Hematopoietic multipotent progenitor cell treated with erythropoietin and hydrocortisone succinate and interleukin-3 and kit ligand, for 4 days (in vitro differentiated cells): ENCODE measurements around the gene KMT2C.
"Not testable (repeated sequence)": the region's sequence is repeated elsewhere in the genome, so short reads cannot be mapped to it uniquely, and the experiment has no call there.

Experiments used
- DNase-seq: peaks from one replicate; pipeline ENCODE4 v3.0.0-alpha.2; 2015

The KMT2C gene

DNA sequence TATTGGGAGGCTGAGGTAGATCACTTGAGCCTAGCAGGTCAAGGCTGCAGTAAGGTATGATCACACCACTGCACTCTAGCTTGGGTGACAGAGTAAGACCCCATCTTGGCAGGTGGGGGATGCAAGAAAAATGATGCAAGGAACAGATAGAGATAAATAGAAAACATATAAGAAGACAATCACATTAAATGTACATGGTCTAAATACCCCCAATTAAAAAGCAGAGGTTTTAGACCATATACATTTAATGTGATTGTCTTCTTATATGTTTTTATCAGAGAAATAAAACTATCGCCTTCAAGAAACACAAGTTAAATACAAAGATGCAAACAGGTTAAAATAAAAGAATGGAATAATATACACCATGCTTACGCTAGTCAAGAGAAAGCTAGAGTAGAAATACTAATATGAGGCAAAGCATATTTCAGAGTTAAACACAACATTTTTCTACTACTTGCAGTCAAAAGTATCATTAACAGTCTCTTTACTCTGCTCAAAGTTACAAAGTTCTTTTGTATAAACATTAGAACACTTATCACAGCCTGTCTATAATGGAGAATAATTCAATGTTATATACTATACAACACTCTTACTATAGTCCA lies 136.2 kb downstream of the KMT2C start:
- not testable (repeated sequence) for DNase-seq

DNA sequence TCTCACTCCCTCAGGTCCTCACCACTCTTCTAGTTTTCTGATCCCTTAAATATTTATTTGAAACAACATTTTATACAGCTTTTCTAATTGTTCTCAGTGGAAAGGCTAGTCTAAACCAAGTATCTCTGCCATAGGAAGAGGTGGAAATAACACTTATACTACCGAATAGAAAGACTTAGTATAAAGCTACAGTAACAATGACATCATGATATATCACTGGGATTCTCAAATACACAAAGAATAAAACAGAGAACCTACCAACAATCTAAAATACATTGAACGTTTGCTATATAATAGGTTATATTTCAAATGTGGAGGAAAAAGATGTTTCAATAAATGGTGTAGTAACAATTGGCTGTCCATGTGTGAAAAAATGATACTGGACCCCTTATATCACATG lies 142.9 kb downstream of the KMT2C start:
- no peak for DNase-seq

DNA sequence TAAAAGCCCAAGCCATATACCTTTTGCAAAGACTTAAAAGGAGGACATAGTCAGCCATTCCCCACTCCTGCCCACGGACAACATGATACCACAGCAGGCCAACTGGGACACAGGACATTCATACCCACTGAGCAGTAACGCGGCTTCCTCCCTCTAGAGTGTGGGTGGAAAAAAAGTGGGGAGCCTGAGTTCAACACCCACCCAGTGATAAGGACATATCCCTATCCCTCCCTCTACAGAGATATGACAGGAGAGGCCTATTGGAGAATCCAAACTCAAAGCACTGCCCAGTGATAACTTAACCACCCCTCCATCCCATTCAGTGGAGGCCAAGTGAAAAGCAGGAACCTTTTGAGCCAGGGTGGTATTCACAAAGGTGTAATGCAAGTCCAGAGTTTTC lies 148.8 kb downstream of the KMT2C start:
- DNase-seq: not testable (repeated sequence)

DNA sequence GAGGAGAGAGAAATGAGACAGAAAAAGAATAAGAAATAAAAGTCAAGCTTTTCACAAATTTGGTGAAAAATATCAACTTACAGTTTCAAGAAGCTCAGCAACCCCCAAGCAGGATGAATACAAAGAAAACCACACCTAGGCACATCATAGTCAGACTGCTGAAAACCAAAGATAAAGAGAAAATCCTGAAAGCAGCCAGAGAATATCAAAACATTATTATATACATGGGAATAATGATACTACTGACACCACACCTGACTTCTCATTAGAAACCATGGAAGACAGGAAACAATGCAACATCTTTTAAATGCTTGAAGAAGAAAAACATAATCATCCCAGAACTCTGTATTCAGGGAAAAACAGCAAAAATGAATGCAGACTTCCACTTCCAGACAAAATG lies 149.6 kb downstream of the KMT2C start:
- not testable (repeated sequence) for DNase-seq

DNA sequence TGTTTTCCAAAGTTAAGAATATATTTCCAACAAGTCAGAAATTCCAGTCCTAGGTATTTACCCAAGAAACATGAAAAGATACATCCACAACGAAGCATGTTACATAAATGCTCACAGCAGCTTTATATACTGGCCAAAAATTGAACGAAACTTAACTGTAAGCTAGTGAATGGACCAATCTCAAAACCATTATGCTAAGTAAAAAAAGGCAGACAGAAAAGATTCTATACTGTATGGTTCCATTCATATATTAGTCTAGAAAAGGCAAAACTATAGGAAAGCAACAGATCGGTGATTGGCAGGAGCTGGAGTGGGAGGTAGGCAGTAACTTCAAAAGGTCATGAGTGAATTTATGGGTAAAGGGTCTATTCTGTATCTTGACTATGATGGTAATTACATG lies 150.8 kb downstream of the KMT2C start:
- DNase-seq: not testable (repeated sequence)

DNA sequence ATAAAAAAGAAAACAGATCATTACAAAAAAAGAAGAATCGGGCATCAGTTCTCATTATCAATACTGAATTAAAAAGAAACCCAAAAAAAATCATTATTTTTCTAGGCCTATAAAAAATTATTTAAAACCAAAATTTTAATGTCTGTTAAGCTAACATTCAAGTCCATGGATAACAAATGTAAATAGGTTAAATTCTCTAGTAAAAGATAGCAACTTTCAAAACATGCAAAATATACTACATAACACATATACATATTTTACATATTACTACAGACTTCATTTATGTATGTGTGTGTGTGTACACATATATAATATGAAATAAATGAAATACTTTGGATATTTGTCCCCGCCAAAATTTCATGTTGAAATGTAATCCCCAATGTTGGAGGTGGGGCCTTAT lies 158.1 kb downstream of the KMT2C start:
- DNase-seq: not testable (repeated sequence)

DNA sequence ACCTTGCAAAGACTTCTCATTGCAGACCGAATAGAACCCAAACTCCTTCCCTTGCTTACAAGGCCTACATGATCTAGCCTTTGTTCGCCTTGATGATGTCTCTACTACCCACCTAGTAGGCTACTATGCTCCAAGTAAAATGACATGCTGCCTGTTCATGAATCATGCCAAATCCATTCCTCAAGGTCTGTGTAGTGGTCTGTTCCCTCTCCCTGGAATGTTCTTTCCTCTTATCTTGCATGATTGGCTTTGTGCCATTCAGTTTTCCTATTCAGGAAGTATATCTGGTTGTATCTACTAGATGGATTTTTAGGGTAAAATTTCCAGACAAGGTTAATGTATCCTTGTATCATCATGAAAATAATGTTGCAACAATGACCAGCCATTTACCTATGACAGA lies 165.4 kb downstream of the KMT2C start:
- not testable (repeated sequence) for DNase-seq

DNA sequence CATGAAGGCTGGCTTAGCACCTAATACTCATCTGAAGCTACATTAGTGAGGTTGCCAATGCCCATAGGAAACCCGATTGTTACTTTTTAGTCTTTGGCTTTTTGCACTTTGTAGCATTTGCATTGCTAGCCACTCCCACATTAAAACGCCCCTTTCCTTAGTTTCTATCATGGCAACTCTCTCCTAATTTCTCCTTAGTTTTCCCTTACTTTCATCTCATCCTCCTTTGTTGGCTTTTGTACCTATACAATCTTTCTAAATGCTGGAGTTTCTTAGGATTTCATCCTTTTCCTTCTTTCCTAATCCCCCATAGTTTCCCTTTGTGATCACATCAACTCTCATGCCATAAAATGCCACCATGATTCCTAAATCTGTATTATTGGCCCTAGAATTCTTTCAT lies 168.9 kb downstream of the KMT2C start:
- not testable (repeated sequence) for DNase-seq

DNA sequence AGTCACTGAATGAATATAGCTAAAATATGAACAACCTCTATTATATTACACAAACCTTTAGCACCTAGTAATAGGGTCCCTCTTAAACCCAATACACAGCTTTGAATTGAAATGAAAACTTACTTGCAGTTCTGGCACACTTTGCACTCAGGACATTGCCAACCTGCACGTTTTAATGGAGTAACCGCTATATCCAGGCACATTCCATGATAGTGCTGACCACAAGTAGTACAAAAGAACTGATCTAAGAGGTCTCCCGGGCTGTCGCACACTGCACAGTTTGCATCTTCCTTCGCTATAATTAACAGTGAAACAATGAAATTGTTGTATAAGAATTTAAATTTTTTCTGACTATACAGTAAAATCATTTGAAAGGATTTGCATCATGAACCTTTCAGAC lies 170.9 kb downstream of the KMT2C start:
- not testable (repeated sequence) for DNase-seq

DNA sequence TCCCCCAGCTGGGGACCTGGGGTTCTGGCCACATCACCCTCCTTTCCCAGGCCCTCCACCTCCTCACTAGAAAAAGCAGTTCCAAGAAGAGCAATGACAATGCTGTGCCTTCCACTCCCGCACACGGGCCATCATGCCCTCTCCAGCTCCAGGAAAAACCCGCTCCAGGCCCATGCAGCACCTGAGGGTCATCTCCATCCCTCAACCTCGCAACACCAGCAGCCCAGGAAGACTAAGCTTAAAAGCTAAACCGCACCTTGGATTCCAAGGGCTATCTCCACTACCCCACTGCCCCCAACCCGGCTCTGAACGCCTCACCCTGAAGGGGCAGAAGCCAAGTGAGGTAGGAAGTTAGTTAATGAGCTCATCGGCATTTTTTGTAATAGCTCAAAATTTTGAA lies 173.7 kb downstream of the KMT2C start:
- DNase-seq: not testable (repeated sequence)

DNA sequence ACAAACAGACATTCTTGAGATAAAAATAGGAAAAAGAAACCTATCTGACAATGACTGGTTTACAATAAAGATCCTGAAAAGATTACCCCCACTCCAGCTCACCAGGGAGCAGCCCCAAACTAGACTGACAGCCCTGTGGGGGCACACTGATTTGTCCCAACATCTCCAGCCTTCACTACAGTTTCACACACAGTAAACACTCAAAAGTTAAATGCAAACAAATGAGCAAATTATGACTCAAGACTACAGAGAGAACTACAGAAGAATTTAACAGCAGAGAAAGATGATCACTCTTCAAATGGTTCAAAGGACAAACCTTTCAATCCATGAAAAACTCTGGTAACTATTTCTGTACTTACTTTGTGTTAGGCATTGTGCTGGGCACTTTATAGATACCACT lies 176.2 kb downstream of the KMT2C start:
- not testable (repeated sequence) for DNase-seq

DNA sequence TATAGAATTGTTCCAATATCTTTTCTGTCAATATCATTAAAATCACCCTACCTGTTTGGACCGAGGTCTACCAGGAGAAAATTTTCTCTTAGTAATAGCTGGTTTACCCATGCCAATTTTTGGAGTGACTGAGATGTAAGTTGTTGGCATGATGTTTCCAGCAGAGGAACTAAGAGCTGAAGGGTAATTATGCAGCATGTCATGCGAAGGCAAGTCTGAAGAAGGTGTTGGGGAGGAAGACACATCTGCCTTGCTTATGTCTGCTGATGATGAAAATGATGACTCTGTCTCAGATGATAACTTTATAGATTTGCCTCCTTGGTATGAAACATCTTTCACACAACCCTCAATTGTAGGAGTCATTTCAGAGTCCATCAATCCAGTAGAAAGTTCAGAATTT lies 188.0 kb downstream of the KMT2C start:
- not testable (repeated sequence) for DNase-seq

DNA sequence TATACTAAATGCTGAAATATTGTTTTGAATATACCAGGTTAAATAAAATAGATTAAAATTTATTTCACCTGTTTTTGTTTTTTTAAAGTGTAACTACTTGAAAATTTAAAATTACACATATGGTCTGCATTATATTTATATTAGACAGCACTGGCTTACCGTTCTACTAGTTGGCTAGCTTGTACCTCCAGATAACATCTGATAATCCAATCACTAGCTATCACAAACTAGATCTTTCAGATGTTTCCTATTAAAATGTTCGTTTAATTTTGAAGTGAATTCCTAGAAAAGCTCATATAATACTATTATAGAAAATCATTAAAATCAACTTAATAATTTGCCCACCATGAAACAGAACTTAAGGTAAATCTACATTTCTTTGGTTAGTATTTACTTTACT lies 190.4 kb downstream of the KMT2C start:
- not testable (repeated sequence) for DNase-seq

DNA sequence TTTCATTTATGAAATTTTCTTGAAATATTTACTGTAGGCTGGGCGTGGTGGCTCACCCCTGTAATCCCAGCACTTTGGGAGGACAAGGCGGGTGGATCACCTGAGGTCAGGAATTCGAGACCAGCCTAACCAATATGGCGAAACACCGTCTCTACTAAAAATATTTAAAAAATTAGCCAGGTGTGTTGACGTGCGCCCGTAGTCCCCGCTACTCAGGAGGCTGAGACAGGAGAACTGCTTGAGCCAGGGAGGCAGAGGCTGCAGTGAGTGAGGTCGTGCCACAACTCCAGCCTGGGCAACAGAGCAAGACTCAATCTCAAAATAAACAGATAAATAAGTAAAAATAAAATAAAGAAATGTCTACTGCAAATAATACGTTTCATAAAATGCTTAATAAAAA lies 192.3 kb downstream of the KMT2C start:
- DNase-seq: not testable (repeated sequence)

DNA sequence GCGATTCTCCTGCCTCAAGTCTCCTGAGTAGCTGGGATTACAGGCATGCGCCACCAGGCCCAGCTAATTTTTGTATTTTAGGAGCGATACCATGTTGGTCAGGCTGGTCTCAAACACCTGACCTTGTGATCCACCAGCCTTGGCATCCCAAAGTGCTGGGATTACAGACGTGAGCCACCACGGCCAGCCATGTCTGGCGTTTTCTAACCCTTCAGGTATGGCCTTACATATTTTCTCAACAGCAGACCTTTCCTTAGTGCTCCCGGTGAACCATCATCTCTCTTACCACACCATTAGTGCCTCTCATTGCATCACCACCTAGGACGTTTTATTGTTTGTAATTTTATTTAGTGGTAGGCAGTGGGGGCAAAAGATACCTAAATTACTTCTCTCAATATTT lies 194.5 kb downstream of the KMT2C start:
- DNase-seq: not testable (repeated sequence)

DNA sequence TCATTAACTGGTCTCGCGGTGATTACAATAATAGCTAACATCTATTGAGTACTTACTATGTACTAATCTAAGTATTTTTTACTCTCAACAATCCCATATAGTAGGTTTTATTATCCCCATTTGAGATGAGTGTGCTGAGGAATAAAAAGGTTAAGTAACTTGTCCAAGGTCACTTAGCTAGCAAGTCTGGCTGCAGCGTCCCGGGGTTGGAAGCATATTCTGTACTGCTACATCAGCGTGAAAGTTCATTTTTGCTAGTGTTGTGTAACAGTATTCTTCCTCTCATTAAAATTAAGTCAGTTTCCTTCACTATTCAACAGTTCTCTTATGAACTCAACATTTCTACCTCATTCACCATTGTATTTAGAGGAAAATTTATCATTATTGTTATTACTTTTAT lies 199.5 kb downstream of the KMT2C start:
- DNase-seq: not testable (repeated sequence)

DNA sequence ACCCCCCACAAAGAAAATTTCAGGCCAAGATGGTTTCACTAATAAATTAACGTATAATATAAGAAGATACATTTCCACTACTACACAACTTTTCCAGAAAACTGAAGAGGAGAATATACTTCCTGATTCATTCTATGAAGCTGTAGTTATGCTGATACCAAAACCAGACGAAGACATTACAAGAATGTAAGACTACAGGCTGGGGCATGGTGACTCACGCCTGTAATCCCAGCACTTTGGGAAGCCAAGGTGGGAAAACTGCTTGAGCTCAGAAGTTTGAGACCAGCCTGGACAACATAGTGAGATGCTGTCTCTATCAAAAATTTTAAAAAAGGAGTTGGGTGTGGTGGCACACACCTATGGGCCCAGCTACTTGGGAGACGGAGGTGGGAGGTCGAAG lies 201.4 kb downstream of the KMT2C start:
- not testable (repeated sequence) for DNase-seq

DNA sequence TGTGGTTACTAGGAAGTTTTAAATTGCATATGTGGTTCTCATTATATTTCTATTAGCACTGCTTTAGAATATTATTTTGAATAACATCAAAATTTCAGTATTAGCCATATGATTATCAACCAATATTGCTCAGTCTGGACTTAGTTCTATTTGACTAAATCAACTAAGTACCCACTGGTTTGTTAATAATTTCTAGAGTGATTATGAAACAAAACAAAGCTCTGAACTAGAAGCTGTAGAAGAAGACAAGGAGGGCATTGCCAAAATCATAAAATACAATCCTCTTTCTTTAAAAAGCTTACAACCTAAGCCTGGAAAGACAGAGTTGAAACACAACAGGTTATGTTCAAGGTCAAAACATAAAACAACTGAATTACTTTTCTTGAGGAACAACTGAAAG lies 204.7 kb downstream of the KMT2C start:
- no peak for DNase-seq

DNA sequence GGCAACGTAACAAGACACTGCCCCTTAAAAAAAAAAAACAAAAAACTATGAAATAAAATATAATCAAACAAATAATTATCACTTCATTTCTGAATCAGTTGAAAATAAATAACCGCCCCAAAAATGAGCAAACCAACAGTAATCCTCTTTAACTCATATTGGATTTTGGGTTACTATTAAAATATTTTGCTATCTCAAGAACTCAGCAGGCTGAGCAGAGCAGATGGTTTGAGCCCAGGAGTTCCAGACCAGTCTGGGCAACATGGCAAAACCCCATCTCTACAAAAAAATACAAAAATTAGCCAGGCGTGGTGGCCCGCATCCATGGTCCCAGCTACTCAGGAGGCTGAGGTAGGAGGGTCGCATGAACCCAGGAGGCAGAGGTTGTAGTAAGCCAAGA lies 216.2 kb downstream of the KMT2C start:
- DNase-seq: not testable (repeated sequence)

DNA sequence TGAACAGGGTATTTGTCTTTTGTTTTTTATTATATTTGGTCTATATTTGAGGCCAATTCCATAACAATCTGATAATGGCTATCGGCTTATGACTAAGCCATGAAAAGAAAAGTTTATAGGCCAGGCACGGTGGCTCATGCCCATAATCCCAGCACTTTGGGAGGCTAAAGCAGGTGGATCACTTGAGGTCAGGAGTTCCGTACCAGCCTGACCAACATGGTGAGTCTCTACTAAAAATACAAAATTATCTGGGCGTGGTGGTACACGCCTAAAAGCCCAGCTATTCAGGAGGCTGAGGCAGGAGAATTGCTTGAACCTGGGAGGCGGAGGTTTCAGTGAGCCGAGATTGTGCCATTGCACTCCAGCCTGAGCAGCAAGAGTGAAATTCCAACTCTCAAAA lies 227.0 kb downstream of the KMT2C start:
- not testable (repeated sequence) for DNase-seq

DNA sequence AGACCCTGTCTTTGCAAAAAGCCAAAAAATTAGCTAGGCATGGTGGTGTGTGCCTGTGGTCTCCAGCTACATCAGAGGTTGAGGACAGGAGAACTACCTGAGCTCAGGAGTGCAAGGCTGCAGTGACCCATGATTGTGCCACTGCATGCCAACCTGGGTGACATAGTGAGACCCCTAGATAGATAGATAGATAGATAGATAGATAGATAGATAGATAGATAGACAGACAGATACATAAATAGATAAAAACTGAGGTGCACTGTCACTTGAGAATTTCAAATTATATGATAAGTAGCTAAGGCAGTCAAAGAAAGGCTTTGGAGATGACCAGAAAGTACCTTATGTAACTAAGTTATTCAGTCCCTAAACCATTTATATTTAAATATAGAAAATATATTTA lies 231.4 kb downstream of the KMT2C start:
- not testable (repeated sequence) for DNase-seq

DNA sequence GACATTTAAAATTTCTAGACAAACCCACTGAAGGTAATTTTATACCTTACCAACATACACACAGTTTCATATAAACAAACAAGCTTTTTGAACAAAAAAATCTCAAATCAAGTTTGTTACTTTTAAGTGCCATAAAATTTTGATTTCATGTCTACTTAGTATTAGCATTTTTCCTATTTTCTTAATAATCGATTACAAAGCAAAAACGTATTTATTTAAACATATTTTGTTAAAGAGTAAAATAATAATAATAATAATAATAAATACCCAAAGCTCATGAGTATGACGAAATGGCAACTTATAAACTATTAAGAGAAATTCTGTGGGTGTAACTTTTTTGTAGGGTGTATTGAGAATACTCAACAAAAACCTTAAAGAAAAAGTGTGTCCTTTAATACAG lies 232.7 kb downstream of the KMT2C start:
- no peak for DNase-seq

DNA sequence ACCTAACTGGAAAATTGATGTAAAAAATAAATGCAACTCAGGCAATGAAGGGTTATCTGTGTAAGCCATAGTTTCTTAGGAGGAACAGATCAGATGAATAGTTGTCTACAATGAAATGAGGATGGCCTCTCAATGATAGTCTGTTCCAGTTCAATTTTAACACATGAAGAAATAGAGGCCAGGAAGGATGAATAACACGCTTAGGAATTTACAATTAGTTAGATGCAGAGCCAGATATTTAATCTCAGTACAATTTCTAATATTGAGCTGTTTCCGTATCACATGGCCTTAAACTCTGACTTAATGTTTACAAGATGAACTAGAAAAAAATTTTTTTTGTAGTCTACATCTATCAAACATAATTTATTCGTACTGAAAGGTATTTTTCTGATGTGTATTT lies 233.7 kb downstream of the KMT2C start:
- DNase-seq: no peak

DNA sequence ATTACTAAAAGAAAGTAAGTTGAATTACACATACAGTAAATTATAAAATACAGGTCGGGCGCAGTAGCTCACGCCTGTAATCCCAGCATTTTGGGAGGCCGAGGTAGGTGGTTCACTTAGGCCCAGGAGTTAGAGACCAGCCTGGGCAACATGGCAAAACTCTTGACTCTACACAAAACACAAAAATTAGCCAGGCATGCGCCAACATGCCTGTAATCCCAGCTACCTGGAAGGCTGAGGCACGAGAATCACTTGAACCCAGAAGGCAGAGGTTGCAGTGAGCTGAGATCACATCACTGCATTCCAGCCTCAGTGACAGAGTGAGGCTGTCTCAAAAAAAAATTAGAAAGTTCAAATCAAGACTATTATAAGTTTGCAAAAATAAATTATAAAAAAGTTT lies 235.4 kb downstream of the KMT2C start:
- DNase-seq: no peak

DNA sequence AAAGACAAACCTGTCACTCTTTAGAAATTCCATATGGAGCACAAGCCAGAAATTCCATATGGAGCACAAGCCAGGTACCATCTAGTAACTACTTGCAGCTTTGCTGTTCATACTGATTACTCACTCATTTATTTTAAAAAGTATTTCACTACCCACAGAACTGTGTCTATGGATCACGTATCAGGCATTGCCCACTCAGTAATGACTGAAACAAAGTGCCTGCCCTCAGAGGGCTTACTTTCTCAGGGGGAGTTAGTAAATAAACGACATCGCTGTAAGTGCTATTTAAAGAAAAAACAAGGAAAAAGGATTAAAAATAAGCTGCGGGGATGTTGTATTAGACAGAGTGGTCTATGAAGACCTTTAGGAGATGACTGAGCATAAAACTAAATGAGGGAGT lies 239.4 kb downstream of the KMT2C start:
- DNase-seq: no peak

DNA sequence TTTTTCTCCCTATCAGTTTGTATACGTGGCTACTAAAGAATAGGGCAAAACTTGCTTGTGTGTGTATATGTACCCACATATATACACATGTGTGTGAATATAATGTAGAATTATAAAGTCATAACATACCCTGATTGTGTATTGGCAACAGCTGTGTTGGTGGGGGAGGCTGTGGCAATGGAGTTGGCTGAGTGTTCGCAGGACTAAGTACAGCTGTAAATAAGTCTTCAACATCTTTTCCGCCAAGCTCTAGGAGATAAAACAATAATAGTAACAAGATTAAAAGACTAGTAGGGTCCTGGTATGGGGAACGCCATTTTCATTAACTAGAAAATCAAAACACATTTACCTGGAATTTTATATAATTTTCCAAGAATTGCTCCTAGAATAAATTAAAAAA lies 241.9 kb downstream of the KMT2C start:
- DNase-seq: no peak
